Esophagus mucosa (tissue), 1 donor: Measurements from ENCODE around the gene RFPL3. TPM values are rescaled to one million over a fixed set of nuclear protein-coding genes. Genes with fewer than 3 reads are reported as not detected.

Source experiments
- total RNA-seq: library from RNA; stranded (reverse); gene quantifications from one replicate; pipeline ENCODE4 v1.2.4, GENCODE V29; 2023
- donor health status: DM: yes; HTN: yes; CAD: no.

Gene RFPL3
- total RNA-seq, 1 donor from 2014 or later, result not detected

Other genes starting within 250 kb of the RFPL3 start
- not detected for gene C22orf42, start 198.6 kb upstream of the RFPL3 start, total RNA-seq
- not detected for gene RFPL2, start 152.8 kb upstream of the RFPL3 start, total RNA-seq
- gene SLC5A4, start 102.5 kb upstream of the RFPL3 start, total RNA-seq, result 0.24 TPM
- gene RTCB, start 54.4 kb downstream of the RFPL3 start, total RNA-seq, result 50.3 TPM
- gene BPIFC, start 106.6 kb downstream of the RFPL3 start, total RNA-seq, result not detected
- gene FBXO7, start 116.9 kb downstream of the RFPL3 start, total RNA-seq, result 41.6 TPM